A673 (cell line): ENCODE measurements around the gene MOB3C. TPM values are rescaled to one million over a fixed set of nuclear protein-coding genes. Genes with fewer than 3 reads are reported as not detected.
"Not testable (repeated sequence)": the region's sequence is repeated elsewhere in the genome, so short reads cannot be mapped to it uniquely, and the experiment has no call there.

Experiments used
- Bru-seq: library from RNA; stranded (reverse); fragments of 400-500 nt; gene quantifications from one replicate; lab custom pipeline; 2021; lab: Mats Ljungman, UMichigan
- BruChase-seq, 2 experiments: library from RNA; stranded (reverse); fragments of 400-500 nt; gene quantifications; one replicate each; lab custom pipeline; 2021; lab: Mats Ljungman, UMichigan
- BruUV-seq: library from RNA; stranded (reverse); fragments of 400-500 nt; replicated peaks from 2 replicates; lab custom pipeline; 2021; lab: Mats Ljungman, UMichigan
- CTCF ChIA-PET: fragments of 300-600 bp; sonication (Branson Sonifier 250); formaldehyde crosslinking; loops from one replicate; lab custom pipeline; 2022; ENCODE audit warnings: antibody characterized with exemption; lab: Charles Lee
- POLR2A ChIA-PET: fragments of 300-600 bp; sonication (Branson Sonifier 250); formaldehyde crosslinking; loops from one replicate; lab custom pipeline; 2022; ENCODE audit warnings: antibody characterized with exemption; ENCODE audit not compliant: low non-redundant PET; lab: Charles Lee
- DNase-seq: peaks from one replicate; pipeline ENCODE4 v3.0.0-alpha.2; 2015; ENCODE audit warnings: low spot score
- H3K27ac ChIP-seq: fragments of 200-600 bp; sonication (generic); 2 replicates; pipeline ENCODE4 v1.5.1; 2016; ENCODE audit warnings: mixed run types, low read depth, mild to moderate bottlenecking, mixed read lengths, antibody characterized with exemption, low read length; ENCODE audit not compliant: poor library complexity, severe bottlenecking
- H3K27me3 ChIP-seq: fragments of 200-600 bp; sonication (generic); replicated peaks from 2 replicates; pipeline ENCODE4 v1.6.1; 2017; ENCODE audit warnings: mixed run types, low read depth, mild to moderate bottlenecking, mixed read lengths, antibody characterized with exemption, low read length; ENCODE audit not compliant: insufficient read depth, poor library complexity
- H3K36me3 ChIP-seq: fragments of 200-600 bp; sonication (generic); 2 replicates; pipeline ENCODE4 v1.6.1; 2016; ENCODE audit warnings: mixed run types, mild to moderate bottlenecking, mixed read lengths, antibody characterized with exemption, low read length; ENCODE audit not compliant: insufficient read depth, poor library complexity, severe bottlenecking
- H3K4me1 ChIP-seq: fragments of 200-600 bp; sonication (generic); 2 replicates; pipeline ENCODE4 v1.6.1; 2017; ENCODE audit warnings: mixed run types, mild to moderate bottlenecking, mixed read lengths, antibody characterized with exemption, low read length; ENCODE audit not compliant: insufficient read depth, poor library complexity, severe bottlenecking
- H3K4me3 ChIP-seq: fragments of 200-600 bp; sonication (generic); 2 replicates; pipeline ENCODE4 v1.5.1; 2016; ENCODE audit warnings: low read depth, mixed run types, mild to moderate bottlenecking, mixed read lengths, low read length; ENCODE audit not compliant: poor library complexity, severe bottlenecking
- H3K9me3 ChIP-seq: fragments of 200-600 bp; sonication (generic); 2 replicates; pipeline ENCODE4 v1.6.1; 2016; ENCODE audit warnings: mixed run types, low read depth, mild to moderate bottlenecking, mixed read lengths, antibody characterized with exemption, low read length; ENCODE audit not compliant: poor library complexity, severe bottlenecking
- CTCF ChIP-seq: fragments of 300-800, 200-600 bp; sonication (generic); conservative IDR thresholded peaks from 2 replicates; pipeline ENCODE4 v1.5.1; 2017; ENCODE audit warnings: low read depth, mild to moderate bottlenecking, antibody characterized with exemption, low read length, moderate library complexity, mixed read lengths
- EZH2 ChIP-seq: fragments of 200-600 bp; sonication (generic); IDR thresholded peaks from 2 replicates; pipeline ENCODE4 v1.6.1; 2017; ENCODE audit warnings: borderline replicate concordance, low read depth, mild to moderate bottlenecking, mixed read lengths, antibody characterized with exemption, low read length; ENCODE audit not compliant: poor library complexity, severe bottlenecking
- intact Hi-C: fragments of 100-400 bp; cut with micrococcal nuclease; formaldehyde crosslinking; loops from one replicate; pipeline ENCODE4 v1.10.0; 2022; ENCODE audit not compliant: unreplicated experiment
- long read RNA-seq: library from polyadenylated mRNA; stranded (forward); transcript quantifications from one replicate; pipeline ENCODE4 v2.0.0, GENCODE V29; 2022
- total RNA-seq: library from RNA; stranded (reverse); gene quantifications from 2 replicates; pipeline ENCODE4 v1.2.3, GENCODE V29; 2021

The MOB3C gene
- 2.5 and 3.7 TPM in 2 replicates for total RNA-seq
- percentile 38 among the genes with signal in this experiment for Bru-seq, nascent RNA
- BruChase-seq, experiment 1, labeled RNA remaining after a 2-hour chase: percentile 44 among the genes with signal in this experiment
- BruChase-seq, experiment 2, labeled RNA remaining after a 6-hour chase: percentile 38 among the genes with signal in this experiment
- long read RNA-seq, partial matches to known transcripts: 0 of 3 reads
- long read RNA-seq, other reads (novel, unspliced or antisense): 2 of 3 reads

GRCh38 chr1:46616277-46617107, at the start of gene MOB3C:
TSS of gene MOB3C (minus strand) at chr1:46616811. CDS start at chr1:46613321, 3,490 bp downstream.
- CTCF ChIA-PET: interaction anchor here (0.5 kb wide), 2 partner anchors 109 to 259 kb away, joined by 3 to 4 read pairs; no protein-coding TSS in a partner anchor
- no peak for TF ChIP-seq CTCF
- no peak for TF ChIP-seq EZH2
- H3K9me3 ChIP-seq: no peaks in the 10 kb centered on the region
- no peaks in the 10 kb centered on the region for H3K27me3 ChIP-seq
- intact Hi-C loops: no loop called here
- H3K4me3 ChIP-seq: peak within 1 kb of the TSS; percentile 79
- H3K4me1 ChIP-seq: peaks cover 12% of the 10 kb centered on the region
- H3K36me3 ChIP-seq: no peaks in the 10 kb centered on the region
- BruUV-seq: no TSS peak
- peak; percentile 49 for DNase-seq
- POLR2A ChIA-PET: no interaction called here
- H3K27ac ChIP-seq: peak within 1 kb of the TSS; percentile 57

GRCh38 chr1:46665983-46666382, 49.4 kb upstream of the MOB3C start:
- POLR2A ChIA-PET: no interaction called here
- peaks cover 16% of the 10 kb centered on the region for H3K36me3 ChIP-seq
- DNase-seq: no peak
- TF ChIP-seq CTCF (no peak), EZH2 (no peak)
- H3K4me3 ChIP-seq: no peak overlapping the region
- H3K27me3 ChIP-seq: no peaks in the 10 kb centered on the region
- no peaks in the 10 kb centered on the region for H3K9me3 ChIP-seq
- CTCF ChIA-PET: no interaction called here
- no TSS peak for BruUV-seq
- no peak overlapping the region for H3K27ac ChIP-seq
- intact Hi-C loops: no loop called here
- H3K4me1 ChIP-seq: peaks cover 11% of the 10 kb centered on the region

- H3K9me3 ChIP-seq, H3K27me3 ChIP-seq, BruUV-seq, intact Hi-C loops, POLR2A ChIA-PET, CTCF ChIA-PET, DNase-seq, H3K27ac ChIP-seq, H3K4me3 ChIP-seq: not testable (repeated sequence)
- Histone ChIP-seq H3K4me1 (peaks cover 11% of the 10 kb centered on the region), H3K36me3 (peaks cover 21% of the 10 kb centered on the region)
Observed at GRCh38 chr1:46662919-46663318, 46.3 kb upstream of the MOB3C start.

- H3K4me3 ChIP-seq, H3K4me1 ChIP-seq, POLR2A ChIA-PET, DNase-seq, CTCF ChIA-PET, H3K27me3 ChIP-seq, H3K27ac ChIP-seq, intact Hi-C loops, H3K9me3 ChIP-seq, BruUV-seq: not testable (repeated sequence)
- peaks cover 32% of the 10 kb centered on the region for H3K36me3 ChIP-seq
Observed at GRCh38 chr1:46660116-46660515, 43.5 kb upstream of the MOB3C start.
